SK-N-SH treated with all-trans-retinoic acid at 6 μM for 48 hours (cell line): Measurements from ENCODE around the gene CPA1.

Experiments used
- ATAC-seq: fragments of 200-7000 bp; cut with Tn5 transposase; 3 replicates; pipeline ENCODE4 v1.9.1; 2020; ENCODE audit warnings: mild to moderate bottlenecking, moderate library complexity
- ARNTL ChIP-seq: fragments of 450-650 bp; formaldehyde crosslinking; IDR thresholded peaks from 2 replicates; pipeline ENCODE4 v1.5.0; 2020; ENCODE audit warnings: low read depth, mild to moderate bottlenecking, moderate library complexity, borderline replicate concordance
- BACH2 ChIP-seq: fragments of 250-450 bp; sonication (Bioruptor Pico); IDR thresholded peaks from 2 replicates; pipeline ENCODE4 v1.9.0; 2021; ENCODE audit warnings: mild to moderate bottlenecking, borderline replicate concordance
- CSDC2 ChIP-seq: fragments of 250-450 bp; sonication (Bioruptor Pico); IDR thresholded peaks from 2 replicates; pipeline ENCODE4 v1.5.0; 2020; ENCODE audit warnings: mild to moderate bottlenecking, moderate library complexity
- CSRNP3 ChIP-seq: fragments of 250-450 bp; sonication (Bioruptor Pico); IDR thresholded peaks from 2 replicates; pipeline ENCODE4 v1.5.1; 2021; ENCODE audit warnings: mild to moderate bottlenecking, moderate library complexity
- ESRRG ChIP-seq: fragments of 250-450 bp; sonication (Bioruptor Pico); IDR thresholded peaks from 2 replicates; pipeline ENCODE4 v1.6.1; 2021; ENCODE audit warnings: mild to moderate bottlenecking
- GLIS3 ChIP-seq: fragments of 250-450 bp; sonication (Bioruptor Pico); IDR thresholded peaks from 2 replicates; pipeline ENCODE4 v1.5.0; 2020; ENCODE audit warnings: mild to moderate bottlenecking, moderate library complexity
- ISL1 ChIP-seq: fragments of 250-450 bp; sonication (Bioruptor Pico); IDR thresholded peaks from 2 replicates; pipeline ENCODE4 v2.1.2; 2022; ENCODE audit warnings: mild to moderate bottlenecking, moderate library complexity
- OSR1 ChIP-seq: fragments of 250-450 bp; sonication (Bioruptor Pico); IDR thresholded peaks from 2 replicates; pipeline ENCODE4 v1.8.0; 2022; ENCODE audit warnings: moderate library complexity, mild to moderate bottlenecking, inconsistent platforms
- PATZ1 ChIP-seq: fragments of 250-450 bp; sonication (Bioruptor Pico); IDR thresholded peaks from 2 replicates; pipeline ENCODE4 v1.8.0; 2020; ENCODE audit warnings: mild to moderate bottlenecking, moderate library complexity, borderline replicate concordance
- PPARA ChIP-seq: fragments of 250-450 bp; sonication (Bioruptor Pico); IDR thresholded peaks from 2 replicates; pipeline ENCODE4 v1.5.0; 2020; ENCODE audit warnings: mild to moderate bottlenecking, borderline replicate concordance
- RARB ChIP-seq: fragments of 250-450 bp; sonication (Bioruptor Pico); IDR thresholded peaks from 2 replicates; pipeline ENCODE4 v1.8.0; 2021; ENCODE audit warnings: mild to moderate bottlenecking, moderate library complexity
- SNAI2 ChIP-seq: fragments of 250-450 bp; sonication (Bioruptor Pico); IDR thresholded peaks from 2 replicates; pipeline ENCODE4 v1.5.0; 2020; ENCODE audit warnings: mild to moderate bottlenecking, moderate library complexity
- TCF4 ChIP-seq: fragments of 250-450 bp; sonication (Bioruptor Pico); IDR thresholded peaks from 2 replicates; pipeline ENCODE4 v1.8.0; 2021; ENCODE audit warnings: mild to moderate bottlenecking, moderate library complexity, borderline replicate concordance
- TOX ChIP-seq: fragments of 250-450 bp; sonication (Bioruptor Pico); IDR thresholded peaks from 2 replicates; pipeline ENCODE4 v1.8.0; 2021; ENCODE audit warnings: mild to moderate bottlenecking, moderate library complexity, borderline replicate concordance
- TSHZ2 ChIP-seq: fragments of 250-450 bp; sonication (Bioruptor Pico); IDR thresholded peaks from 2 replicates; pipeline ENCODE4 v1.5.0; 2020; ENCODE audit warnings: mild to moderate bottlenecking, moderate library complexity
- ZC3H10 ChIP-seq: fragments of 250-450 bp; sonication (Bioruptor Pico); IDR thresholded peaks from 2 replicates; pipeline ENCODE4 v1.5.1; 2021; ENCODE audit warnings: mild to moderate bottlenecking, moderate library complexity
- ZFP3 ChIP-seq: fragments of 250-450 bp; sonication (Bioruptor Pico); IDR thresholded peaks from 2 replicates; pipeline ENCODE4 v1.5.0; 2020; ENCODE audit warnings: mild to moderate bottlenecking, moderate library complexity
- ZFP30 ChIP-seq: fragments of 450-650 bp; formaldehyde crosslinking; IDR thresholded peaks from 2 replicates; pipeline ENCODE4 v1.5.0; 2022; ENCODE audit warnings: mild to moderate bottlenecking, moderate library complexity
- ZNF565 ChIP-seq: fragments of 450-650 bp; formaldehyde crosslinking; conservative IDR thresholded peaks from 2 replicates; pipeline ENCODE4 v1.5.0; 2020; ENCODE audit warnings: low read depth, mild to moderate bottlenecking, moderate library complexity
- ZNF70 ChIP-seq: fragments of 450-650 bp; formaldehyde crosslinking; IDR thresholded peaks from 2 replicates; pipeline ENCODE4 v1.5.0; 2020; ENCODE audit warnings: mild to moderate bottlenecking, moderate library complexity
- ZNF8 ChIP-seq: fragments of 450-650 bp; formaldehyde crosslinking; IDR thresholded peaks from 2 replicates; pipeline ENCODE4 v1.5.0; 2020; ENCODE audit warnings: mild to moderate bottlenecking, moderate library complexity
- TF ChIP-seq, protein P1 (sequence below): fragments of 250-450 bp; sonication (Bioruptor Pico); IDR thresholded peaks from 2 replicates; pipeline ENCODE4 v1.5.1; 2020; ENCODE audit warnings: low read depth, mild to moderate bottlenecking, moderate library complexity
- TF ChIP-seq, protein P2 (sequence below): fragments of 250-450 bp; sonication (Bioruptor Pico); IDR thresholded peaks from 2 replicates; pipeline ENCODE4 v1.8.0; 2021; ENCODE audit warnings: low read depth, mild to moderate bottlenecking, moderate library complexity, borderline replicate concordance

Gene CPA1

GRCh38 chr7:130369110-130369711 is 11.1 kb upstream of the CPA1 start:
- TF ChIP-seq ZNF565 (CRISPR knock-in tag): 0 out of 2 replicates have a peak, but pooled peaks have one; percentile 59
- no peak for TF ChIP-seq TCF4 (CRISPR knock-in tag)
- no peak for TF ChIP-seq PPARA
- TF ChIP-seq TOX (CRISPR knock-in tag): no peak
- TF ChIP-seq, protein P1, sequence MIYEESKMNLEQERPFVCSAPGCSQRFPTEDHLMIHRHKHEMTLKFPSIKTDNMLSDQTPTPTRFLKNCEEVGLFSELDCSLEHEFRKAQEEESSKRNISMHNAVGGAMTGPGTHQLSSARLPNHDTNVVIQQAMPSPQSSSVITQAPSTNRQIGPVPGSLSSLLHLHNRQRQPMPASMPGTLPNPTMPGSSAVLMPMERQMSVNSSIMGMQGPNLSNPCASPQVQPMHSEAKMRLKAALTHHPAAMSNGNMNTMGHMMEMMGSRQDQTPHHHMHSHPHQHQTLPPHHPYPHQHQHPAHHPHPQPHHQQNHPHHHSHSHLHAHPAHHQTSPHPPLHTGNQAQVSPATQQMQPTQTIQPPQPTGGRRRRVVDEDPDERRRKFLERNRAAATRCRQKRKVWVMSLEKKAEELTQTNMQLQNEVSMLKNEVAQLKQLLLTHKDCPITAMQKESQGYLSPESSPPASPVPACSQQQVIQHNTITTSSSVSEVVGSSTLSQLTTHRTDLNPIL: 0 out of 2 replicates have a peak, but pooled peaks have one; percentile 23
- no peak for TF ChIP-seq CSRNP3 (CRISPR knock-in tag)
- TF ChIP-seq PATZ1: no peak
- TF ChIP-seq, protein P2, sequence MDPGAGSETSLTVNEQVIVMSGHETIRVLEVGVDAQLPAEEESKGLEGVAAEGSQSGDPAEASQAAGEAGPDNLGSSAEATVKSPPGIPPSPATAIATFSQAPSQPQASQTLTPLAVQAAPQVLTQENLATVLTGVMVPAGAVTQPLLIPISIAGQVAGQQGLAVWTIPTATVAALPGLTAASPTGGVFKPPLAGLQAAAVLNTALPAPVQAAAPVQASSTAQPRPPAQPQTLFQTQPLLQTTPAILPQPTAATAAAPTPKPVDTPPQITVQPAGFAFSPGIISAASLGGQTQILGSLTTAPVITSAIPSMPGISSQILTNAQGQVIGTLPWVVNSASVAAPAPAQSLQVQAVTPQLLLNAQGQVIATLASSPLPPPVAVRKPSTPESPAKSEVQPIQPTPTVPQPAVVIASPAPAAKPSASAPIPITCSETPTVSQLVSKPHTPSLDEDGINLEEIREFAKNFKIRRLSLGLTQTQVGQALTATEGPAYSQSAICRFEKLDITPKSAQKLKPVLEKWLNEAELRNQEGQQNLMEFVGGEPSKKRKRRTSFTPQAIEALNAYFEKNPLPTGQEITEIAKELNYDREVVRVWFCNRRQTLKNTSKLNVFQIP (CRISPR knock-in tag): no peak
- no peak for TF ChIP-seq ARNTL (CRISPR knock-in tag)
- no peak for TF ChIP-seq GLIS3 (CRISPR knock-in tag)
- no peak; the same call in 1 of the 2 replicates for TF ChIP-seq ZFP3 (CRISPR knock-in tag)
- peak; percentile 54; the same call in 1 of the 2 replicates for TF ChIP-seq SNAI2
- TF ChIP-seq BACH2 (CRISPR knock-in tag): no peak
- no peak for TF ChIP-seq ZFP30
- no peak for TF ChIP-seq ESRRG (CRISPR knock-in tag)
- no peak for TF ChIP-seq ZNF70
- no peak for TF ChIP-seq ZC3H10 (CRISPR knock-in tag)
- TF ChIP-seq ZNF8: no peak
- TF ChIP-seq ISL1 (CRISPR knock-in tag): peak; percentile 52
- TF ChIP-seq TSHZ2 (CRISPR knock-in tag): 0 out of 2 replicates have a peak, but pooled peaks have one; percentile 19
- no peak for TF ChIP-seq RARB (CRISPR knock-in tag)
- TF ChIP-seq CSDC2 (CRISPR knock-in tag): peak; percentile 57; the same call in 1 of the 2 replicates
- no peak for TF ChIP-seq OSR1 (CRISPR knock-in tag)
- ATAC-seq: peak; percentile 80

DNA sequence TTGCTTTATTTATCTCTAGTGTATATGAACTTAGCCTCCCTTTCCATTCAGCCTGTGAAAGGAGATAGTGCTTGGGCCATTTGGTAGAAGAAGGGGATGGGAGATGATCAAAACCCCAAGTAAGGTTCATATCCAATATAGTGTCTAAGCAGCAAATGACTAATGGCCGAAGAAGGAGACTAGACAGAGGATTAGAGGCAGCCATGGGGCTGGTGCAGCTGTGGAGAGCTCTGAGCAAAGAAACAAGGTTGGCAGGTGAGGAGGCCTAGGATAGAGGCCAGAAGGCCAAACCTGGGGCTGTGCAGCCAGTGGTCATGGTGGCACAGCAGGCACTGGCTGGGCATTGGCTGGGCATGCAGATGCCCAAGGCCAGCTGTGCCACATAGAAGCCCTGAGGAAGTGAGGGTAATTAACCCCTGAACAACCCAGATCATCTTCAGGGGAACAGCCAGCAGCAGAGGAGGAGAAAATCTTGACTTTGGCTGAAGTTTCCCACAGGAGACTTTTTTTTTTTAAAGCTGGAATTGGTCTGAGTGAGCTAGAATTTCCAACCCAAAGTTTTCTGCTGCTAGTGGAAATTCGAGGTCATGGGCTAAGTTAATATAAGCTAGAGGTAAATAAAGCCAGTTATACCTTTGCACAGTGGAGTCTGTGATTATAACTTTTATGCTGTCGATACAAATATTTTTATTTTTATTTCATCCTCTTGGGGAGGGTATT is 10.3 kb upstream of the CPA1 start:
- TF ChIP-seq CSDC2 (CRISPR knock-in tag) (no peak), TSHZ2 (CRISPR knock-in tag) (no peak), ZNF8 (no peak), RARB (CRISPR knock-in tag) (no peak), ZNF70 (no peak), ARNTL (CRISPR knock-in tag) (no peak)
- TF ChIP-seq, protein P1: no peak
- ATAC-seq: no peak
